Stimulated activated CD4-positive, alpha-beta T cell treated with anti-CD3 and anti-CD28 coated beads, TNF-alpha, amount 100 ng/mL, for 48 hours (primary cell): ENCODE results near the gene STC2.
"Not testable (repeated sequence)": the region's sequence is repeated elsewhere in the genome, so short reads cannot be mapped to it uniquely, and the experiment has no call there.

Source experiments
- DNase-seq, 3 donors: peaks; one replicate each; pipeline ENCODE4 v3.0.0-alpha.2; 2020; ENCODE audit warnings: low read depth in 3 of 3

The STC2 gene, protein sequence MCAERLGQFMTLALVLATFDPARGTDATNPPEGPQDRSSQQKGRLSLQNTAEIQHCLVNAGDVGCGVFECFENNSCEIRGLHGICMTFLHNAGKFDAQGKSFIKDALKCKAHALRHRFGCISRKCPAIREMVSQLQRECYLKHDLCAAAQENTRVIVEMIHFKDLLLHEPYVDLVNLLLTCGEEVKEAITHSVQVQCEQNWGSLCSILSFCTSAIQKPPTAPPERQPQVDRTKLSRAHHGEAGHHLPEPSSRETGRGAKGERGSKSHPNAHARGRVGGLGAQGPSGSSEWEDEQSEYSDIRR

DNA sequence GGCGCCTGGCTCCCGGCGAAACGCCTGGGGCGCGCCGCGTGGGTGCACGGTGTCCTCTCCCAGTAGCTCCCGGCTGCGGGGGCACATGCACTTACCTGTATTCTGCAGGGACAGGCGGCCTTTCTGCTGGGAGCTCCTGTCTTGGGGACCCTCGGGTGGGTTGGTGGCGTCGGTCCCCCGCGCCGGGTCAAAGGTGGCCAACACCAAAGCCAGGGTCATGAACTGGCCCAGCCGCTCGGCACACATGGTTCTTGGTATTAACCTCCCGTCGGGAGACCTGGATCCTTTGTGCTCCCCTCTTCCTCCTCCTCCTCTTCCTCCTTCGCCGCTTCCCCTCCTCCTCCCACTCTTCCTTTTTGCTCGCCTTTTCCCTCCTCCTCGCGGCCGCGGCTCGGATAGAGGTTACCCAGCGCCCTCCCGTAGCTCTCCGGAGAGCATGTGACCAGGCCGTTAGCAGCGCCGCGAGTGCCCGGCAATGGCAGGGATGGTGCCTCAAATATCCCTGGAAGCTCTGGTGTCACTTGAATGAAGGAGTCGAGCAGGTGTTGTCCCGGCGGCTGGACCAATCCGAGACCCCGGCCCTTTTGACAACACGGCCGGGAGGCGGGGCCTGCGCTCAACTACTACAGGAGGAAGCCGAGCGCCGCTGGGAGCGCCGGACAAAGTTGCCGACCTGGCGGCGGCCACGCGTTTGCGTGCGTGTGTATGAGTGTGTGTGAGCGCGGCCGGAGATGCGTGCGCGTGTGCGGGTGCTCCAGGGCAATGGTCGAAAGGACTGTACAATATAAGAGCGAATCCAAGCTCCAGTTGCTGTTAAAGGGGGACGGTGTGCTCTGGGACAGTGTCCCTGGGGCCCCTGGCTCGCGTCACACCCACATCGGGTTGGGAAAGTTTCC is at the start of gene STC2:
TSS of gene STC2 (minus strand) at position 467 of the 896 bp plus-strand sequence. CDS start at position 246, 221 bp downstream.
- peak; percentile 46 to 70 (median 65) for DNase-seq

GRCh38 chr5:173371400-173371799 is 43.2 kb upstream of the STC2 start:
- no peak for DNase-seq

- DNase-seq, result not testable (repeated sequence)
Observed at GRCh38 chr5:173363406-173363805, 35.2 kb upstream of the STC2 start.

GRCh38 chr5:173355561-173355960 is 27.3 kb upstream of the STC2 start:
- no peak for DNase-seq

GRCh38 chr5:173354645-173355044 is 26.4 kb upstream of the STC2 start:
- DNase-seq, result no peak

- no peak for DNase-seq
Observed at GRCh38 chr5:173352366-173353349, 24.4 kb upstream of the STC2 start.

DNA sequence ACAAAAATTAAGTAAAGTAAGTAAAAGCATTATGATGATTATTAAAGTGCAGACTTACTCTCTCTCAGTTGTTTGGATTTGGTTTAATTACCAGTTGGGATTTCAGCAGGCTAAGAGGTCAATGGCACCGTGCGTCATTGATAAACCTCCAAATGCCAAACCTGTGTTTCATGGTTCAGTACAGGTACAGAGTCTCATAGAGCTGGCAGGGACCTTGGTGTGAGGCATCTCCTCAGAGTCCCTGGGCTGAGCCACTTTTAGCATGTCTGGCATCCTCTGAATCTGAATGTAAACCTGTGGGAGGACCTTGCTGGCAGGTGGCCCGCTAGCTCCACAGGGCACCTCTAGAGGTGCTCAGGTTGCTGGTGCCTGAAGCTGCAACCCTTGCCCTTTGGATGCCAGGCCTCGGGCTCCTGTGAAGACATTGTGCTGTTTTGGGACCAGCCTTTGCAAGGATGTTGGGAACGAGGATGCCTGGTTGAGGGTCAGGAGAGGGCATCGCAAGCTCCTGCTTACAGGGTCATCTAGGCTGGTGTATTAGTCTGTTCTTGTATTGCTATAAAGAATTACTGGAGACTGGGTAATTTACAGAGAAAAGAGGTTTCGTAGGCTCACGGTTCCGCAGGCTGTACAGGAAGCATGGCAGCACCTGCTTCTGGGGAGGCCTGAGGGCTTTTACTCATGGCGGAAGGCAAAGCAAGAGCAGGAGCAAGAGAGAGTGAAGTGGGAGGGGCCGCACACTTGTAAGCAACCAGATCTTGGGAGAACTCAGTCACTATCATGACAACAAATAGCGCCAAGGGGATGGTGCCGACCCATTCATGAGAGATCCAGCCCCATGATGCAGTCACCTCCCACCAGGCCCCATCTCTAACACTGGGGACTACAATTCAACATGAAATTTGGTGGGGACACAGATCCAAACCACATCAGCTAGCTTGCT is 14.9 kb upstream of the STC2 start:
- no peak for DNase-seq

DNA sequence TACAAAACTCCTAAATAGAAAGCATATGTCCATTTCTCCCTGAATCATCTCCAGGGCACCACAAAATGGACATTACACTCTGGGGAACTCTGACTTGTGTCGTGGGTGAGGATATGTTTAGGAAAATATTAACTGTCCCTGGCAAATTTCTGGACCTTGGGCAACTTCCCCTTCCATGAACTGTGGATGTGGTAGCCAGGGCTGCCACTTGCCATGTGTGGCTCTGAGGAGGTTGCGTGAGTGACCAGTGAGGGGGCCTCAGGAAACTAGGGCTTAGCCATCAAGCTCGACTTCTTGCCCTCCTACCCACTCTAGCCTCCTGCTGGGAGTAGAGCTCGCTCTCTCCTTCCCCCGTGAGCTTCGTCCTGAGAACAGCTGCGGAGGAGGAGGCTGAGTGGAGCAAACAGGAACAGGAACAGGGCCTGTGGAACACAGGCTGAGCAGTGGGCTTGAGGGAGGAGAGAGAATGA is 13.8 kb upstream of the STC2 start:
- DNase-seq, result no peak

GRCh38 chr5:173340984-173341383 is 12.8 kb upstream of the STC2 start:
- no peak for DNase-seq

DNA sequence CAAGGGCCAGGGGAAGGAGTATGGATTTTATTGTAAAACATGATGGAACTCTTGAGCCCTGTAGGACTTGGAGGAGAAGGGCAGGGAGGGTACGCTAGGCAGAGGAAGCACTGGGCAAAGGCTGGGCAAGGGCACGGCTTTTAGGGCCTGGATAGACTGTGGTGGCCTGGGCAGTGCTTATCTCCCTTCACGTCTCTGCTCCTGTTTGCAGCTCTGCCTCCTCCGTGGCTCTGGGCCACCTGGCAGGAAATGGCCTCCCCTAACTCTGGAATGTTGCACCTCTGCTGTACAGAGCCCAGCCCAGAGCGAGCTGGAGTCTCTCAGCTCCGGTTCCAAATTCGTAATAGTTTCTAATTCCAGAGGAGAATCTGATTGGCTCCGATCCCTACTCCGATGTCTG is 12.2 kb upstream of the STC2 start:
- no peak for DNase-seq

DNA sequence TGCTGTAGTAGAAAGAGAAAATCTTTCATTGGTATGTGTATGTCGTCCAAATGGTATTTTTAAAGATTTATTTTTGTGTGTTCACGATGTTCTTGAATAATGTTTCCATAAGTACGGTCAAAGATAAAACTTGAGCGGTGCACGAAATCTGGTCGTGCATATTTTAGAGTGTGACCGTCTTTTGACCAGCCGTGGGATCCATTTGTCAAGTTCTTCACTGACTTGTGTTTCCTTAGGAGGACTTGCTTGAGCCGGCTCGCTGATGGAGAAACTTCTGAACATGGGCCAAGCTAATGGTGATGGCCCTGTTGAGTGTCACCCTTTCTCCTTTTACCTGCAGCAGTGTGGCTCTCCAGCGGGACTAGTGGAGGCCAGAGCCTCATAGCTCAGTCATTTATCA is 11.1 kb upstream of the STC2 start:
- no peak for DNase-seq

DNA sequence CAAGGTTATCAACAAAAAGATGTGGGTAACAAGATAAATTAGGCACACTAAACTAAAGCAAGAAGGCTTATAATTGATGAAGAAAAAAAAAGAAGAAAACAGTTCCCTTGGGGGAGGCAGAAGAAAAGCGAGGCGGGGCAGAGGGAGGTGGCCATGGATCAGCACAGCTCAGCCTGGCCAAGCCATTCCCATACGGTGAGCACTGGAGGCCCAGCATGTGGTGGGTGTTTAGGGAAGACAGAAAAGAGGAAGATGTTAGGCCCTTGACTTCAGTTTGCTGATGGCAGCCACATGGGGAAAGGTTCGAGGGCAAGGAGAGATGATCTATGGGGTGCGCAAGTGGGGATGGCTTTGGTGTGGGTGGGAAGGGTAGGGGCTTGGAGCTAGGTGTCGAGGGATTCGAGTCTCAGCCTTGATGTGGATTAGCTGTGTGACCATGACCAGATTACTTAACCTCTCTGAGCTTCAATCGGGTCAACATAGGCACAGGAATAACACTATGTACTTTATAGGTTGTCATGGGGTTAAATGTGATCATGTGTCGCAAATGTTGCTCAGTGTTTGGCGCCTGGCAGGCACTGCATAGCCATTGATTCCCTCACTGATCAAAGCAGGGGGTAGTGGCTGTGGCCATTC is 10.3 kb upstream of the STC2 start:
- no peak for DNase-seq

DNA sequence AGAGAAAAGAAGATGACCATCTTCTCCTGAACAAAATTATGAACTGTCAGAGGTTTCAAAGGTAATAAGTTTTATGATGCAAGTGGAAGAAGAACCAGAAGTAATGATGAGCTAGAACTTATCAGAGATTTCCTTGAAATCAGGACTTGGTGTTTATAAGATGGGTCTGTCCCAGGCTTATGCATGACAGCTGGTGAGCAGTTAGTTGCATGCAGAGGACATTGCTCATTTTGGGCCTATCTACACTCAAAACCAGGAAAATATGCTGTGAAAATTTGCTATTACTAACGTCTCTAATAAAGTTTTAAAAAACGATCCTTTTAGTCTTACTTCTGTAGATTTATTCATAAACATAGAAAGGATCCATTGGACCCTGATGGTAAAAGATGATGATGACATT is 6.6 kb upstream of the STC2 start:
- no peak for DNase-seq

- DNase-seq, result no peak
Observed at GRCh38 chr5:173333925-173334661, 5.9 kb upstream of the STC2 start.

DNA sequence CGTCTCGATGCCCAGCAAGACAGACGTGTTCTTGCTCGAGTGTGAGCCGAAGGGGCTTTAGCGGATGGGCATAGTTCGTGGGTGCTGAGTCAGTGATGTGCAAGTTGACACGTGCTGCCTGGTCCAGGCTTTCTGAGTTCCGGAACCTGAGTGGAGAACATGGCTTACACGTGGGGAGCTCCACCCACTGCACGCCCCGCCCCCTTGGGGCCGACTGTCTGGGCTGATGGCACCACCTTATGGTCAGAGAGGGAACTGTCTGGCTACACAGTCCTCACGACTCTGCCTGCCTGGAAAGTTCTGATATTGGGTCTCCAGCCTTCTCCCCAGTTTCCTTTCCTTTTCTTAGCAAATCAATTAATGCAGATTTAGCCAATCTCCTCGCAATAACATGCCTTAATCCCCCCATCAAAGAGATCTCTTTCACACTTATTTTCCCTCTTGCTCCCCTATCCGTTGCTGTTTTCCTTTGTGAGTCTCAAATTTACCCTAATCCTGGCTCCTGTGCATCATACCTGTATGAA is 3.8 kb upstream of the STC2 start:
- DNase-seq, result peak; percentile 77 to 90 (median 82)

GRCh38 chr5:173331287-173331686 is 3.1 kb upstream of the STC2 start:
- no peak for DNase-seq

DNA sequence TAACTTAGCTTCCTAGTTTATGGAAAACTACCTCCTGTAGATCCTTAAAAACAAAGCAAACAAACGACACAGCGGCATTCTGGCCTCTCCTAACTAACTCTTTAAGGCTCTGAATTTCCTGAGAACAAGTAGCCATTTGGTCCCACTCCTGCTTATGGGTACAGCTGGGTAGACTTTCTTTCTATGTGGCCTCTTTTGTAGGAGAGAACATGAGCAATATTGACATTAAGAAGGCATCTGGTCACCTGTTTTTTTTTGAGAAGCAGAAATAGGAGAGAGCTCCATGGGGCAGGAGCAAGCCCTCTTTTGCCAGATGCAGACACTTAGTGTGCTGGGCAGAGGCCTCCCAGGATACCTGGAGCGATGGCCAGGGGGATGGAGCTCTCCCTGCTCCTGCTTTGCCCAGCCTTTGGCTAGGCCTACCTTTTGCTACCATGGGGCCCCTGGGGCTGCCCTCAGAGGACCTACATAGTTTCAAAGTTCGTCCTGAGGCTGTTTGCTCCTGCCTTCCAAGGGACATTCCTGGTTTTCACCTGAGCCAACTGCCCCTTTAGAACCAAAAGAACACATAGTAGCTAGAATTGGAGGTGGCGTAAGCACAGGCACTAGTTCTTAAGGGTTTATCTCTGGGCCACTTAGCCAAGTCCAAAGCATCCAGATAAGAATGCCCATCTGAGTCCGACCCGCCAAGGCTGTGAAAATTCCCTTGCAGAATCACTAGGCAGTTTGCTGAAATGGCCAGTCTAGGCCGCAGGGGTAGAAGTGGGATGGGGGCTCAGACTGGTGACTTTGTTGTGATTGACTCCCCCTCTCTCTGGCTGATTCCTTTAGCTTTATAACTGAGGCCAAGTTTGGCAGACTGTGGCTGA is 2.4 kb upstream of the STC2 start:
- no peak for DNase-seq
